MCF 10A (cell line): ENCODE measurements around the gene NAT14. TPM values are rescaled to one million over a fixed set of nuclear protein-coding genes. Genes with fewer than 3 reads are reported as not detected.

ENCODE experiments used
- BruUV-seq: library from RNA; stranded (reverse); fragments of 400-500 nt; replicated peaks from 2 replicates; lab custom pipeline; 2021; lab: Mats Ljungman, UMichigan
- CTCF ChIA-PET: fragments of 300-600 bp; sonication (Branson Sonifier 250); formaldehyde crosslinking; extraction: SDS; loops from one replicate; lab custom pipeline; 2021; ENCODE audit warnings: antibody characterized with exemption, inconsistent platforms; lab: Yijun Ruan, JAX
- POLR2A ChIA-PET: fragments of 300-600, 350-650 bp; sonication (Branson Sonifier 250); formaldehyde crosslinking; extraction: SDS; loops from one replicate; lab custom pipeline; 2020; ENCODE audit warnings: antibody characterized with exemption, inconsistent platforms; lab: Yijun Ruan, JAX
- DNase-seq: peaks from one replicate; pipeline ENCODE4 v3.0.0-alpha.2; 2018; ENCODE audit not compliant: unreplicated experiment
- H3K27ac Mint-ChIP-seq: one replicate; pipeline ENCODE4 v1.8.0; 2022; ENCODE audit warnings: mild to moderate bottlenecking, low read depth, mixed read lengths; ENCODE audit not compliant: unreplicated experiment
- H3K27me3 Mint-ChIP-seq: one replicate; pipeline ENCODE4 v1.8.0; 2022; ENCODE audit warnings: mixed read lengths; ENCODE audit not compliant: insufficient read depth, unreplicated experiment
- H3K36me3 Mint-ChIP-seq: one replicate; pipeline ENCODE4 v1.8.0; 2022; ENCODE audit warnings: mild to moderate bottlenecking, moderate library complexity, mixed read lengths; ENCODE audit not compliant: insufficient read depth, unreplicated experiment
- H3K4me1 Mint-ChIP-seq: one replicate; pipeline ENCODE4 v1.8.0; 2022; ENCODE audit warnings: mixed read lengths; ENCODE audit not compliant: insufficient read depth, unreplicated experiment
- H3K4me3 Mint-ChIP-seq: one replicate; pipeline ENCODE4 v1.8.0; 2022; ENCODE audit warnings: mild to moderate bottlenecking, moderate library complexity, mixed read lengths; ENCODE audit not compliant: unreplicated experiment
- H3K9me3 Mint-ChIP-seq: one replicate; pipeline ENCODE4 v1.8.0; 2022; ENCODE audit warnings: mixed read lengths; ENCODE audit not compliant: unreplicated experiment
- CTCF ChIP-seq: fragments of 200-600 bp; IDR thresholded peaks from one replicate; pipeline ENCODE4 v1.8.0; 2022; ENCODE audit warnings: antibody characterized with exemption, mild to moderate bottlenecking; ENCODE audit not compliant: unreplicated experiment
- intact Hi-C: fragments of 100-400 bp; cut with micrococcal nuclease; formaldehyde crosslinking; loops from 2 replicates; pipeline ENCODE4 v1.14.1; 2022
- total RNA-seq: library from RNA; stranded (reverse); gene quantifications from 2 replicates; pipeline ENCODE4 v1.2.3, GENCODE V29; 2022

Gene NAT14
- total RNA-seq, 1 experiment from 2014 or later = 22.8 TPM

- intact Hi-C loops = no loop called here
- no peaks in the 10 kb centered on the region for H3K36me3 Mint-ChIP-seq
- ChIA-PET POLR2A (no interaction called here), CTCF (interaction anchor here (0.6 kb wide), 2 partner anchors 14 to 990 kb away, joined by 3 read pairs; no protein-coding TSS in a partner anchor)
- H3K4me3 Mint-ChIP-seq = no peak overlapping the region
- H3K27ac Mint-ChIP-seq = no peak overlapping the region
- no peak for DNase-seq
- peaks cover 32% of the 10 kb centered on the region for H3K4me1 Mint-ChIP-seq
- BruUV-seq = no TSS peak
- TF ChIP-seq CTCF = no peak
- no peaks in the 10 kb centered on the region for H3K27me3 Mint-ChIP-seq
- H3K9me3 Mint-ChIP-seq = no peaks in the 10 kb centered on the region
Observed at GRCh38 chr19:55481794-55482155, 3.2 kb upstream of the NAT14 start.

GRCh38 chr19:55482156-55482961 is 2.6 kb upstream of the NAT14 start:
- Mint-ChIP-seq H3K9me3 (no peaks in the 10 kb centered on the region), H3K4me3 (no peak overlapping the region), H3K27me3 (no peaks in the 10 kb centered on the region), H3K4me1 (peaks cover 33% of the 10 kb centered on the region), H3K36me3 (no peaks in the 10 kb centered on the region), H3K27ac (no peak overlapping the region)
- TF ChIP-seq CTCF = no peak
- ChIA-PET POLR2A (interaction anchor here (1.2 kb wide), 1 partner anchor 11 kb away, joined by 4 read pairs; no protein-coding TSS in a partner anchor), CTCF (interaction anchor here (0.6 to 1.8 kb wide), 2 partner anchors 14 to 15 kb away, joined by 3 to 9 read pairs; no protein-coding TSS in a partner anchor)
- intact Hi-C loops = no loop called here
- no peak for DNase-seq
- no TSS peak for BruUV-seq

GRCh38 chr19:55482967-55483705 is 1.9 kb upstream of the NAT14 start:
- TF ChIP-seq CTCF = no peak
- CTCF ChIA-PET = interaction anchor here (0.8 to 1.8 kb wide), 3 partner anchors 8 to 21 kb away, joined by 3 to 9 read pairs (median 8); no protein-coding TSS in a partner anchor
- Mint-ChIP-seq H3K27me3 (no peaks in the 10 kb centered on the region), H3K27ac (no peak overlapping the region), H3K4me3 (no peak overlapping the region), H3K36me3 (no peaks in the 10 kb centered on the region), H3K9me3 (no peaks in the 10 kb centered on the region), H3K4me1 (peaks cover 33% of the 10 kb centered on the region)
- BruUV-seq = no TSS peak
- intact Hi-C loops = no loop called here
- DNase-seq = no peak
- POLR2A ChIA-PET = interaction anchor here (1.2 kb wide), 1 partner anchor 12 kb away, joined by 4 read pairs; no protein-coding TSS in a partner anchor
